ENCODE data around the gene CSMD2.

GRCh38 chr1:34188985-34189384 is 24.0 kb upstream of the CSMD2 start:
- TF ChIP-seq, protein P1, sequence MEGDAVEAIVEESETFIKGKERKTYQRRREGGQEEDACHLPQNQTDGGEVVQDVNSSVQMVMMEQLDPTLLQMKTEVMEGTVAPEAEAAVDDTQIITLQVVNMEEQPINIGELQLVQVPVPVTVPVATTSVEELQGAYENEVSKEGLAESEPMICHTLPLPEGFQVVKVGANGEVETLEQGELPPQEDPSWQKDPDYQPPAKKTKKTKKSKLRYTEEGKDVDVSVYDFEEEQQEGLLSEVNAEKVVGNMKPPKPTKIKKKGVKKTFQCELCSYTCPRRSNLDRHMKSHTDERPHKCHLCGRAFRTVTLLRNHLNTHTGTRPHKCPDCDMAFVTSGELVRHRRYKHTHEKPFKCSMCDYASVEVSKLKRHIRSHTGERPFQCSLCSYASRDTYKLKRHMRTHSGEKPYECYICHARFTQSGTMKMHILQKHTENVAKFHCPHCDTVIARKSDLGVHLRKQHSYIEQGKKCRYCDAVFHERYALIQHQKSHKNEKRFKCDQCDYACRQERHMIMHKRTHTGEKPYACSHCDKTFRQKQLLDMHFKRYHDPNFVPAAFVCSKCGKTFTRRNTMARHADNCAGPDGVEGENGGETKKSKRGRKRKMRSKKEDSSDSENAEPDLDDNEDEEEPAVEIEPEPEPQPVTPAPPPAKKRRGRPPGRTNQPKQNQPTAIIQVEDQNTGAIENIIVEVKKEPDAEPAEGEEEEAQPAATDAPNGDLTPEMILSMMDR (IDR thresholded peaks at IDR 0.05; ENCODE audit: borderline replicate concordance, extremely low read depth, low read length, poor library complexity, severe bottlenecking): no peak
- TF ChIP-seq EZH2 (IDR thresholded peaks at IDR 0.05; ENCODE audit: borderline replicate concordance, low read depth, low read length, severe bottlenecking): no peak
